AG09309 (cell line): Measurements from ENCODE around the gene ZBED3.

Experiments
- DNase-seq: peaks from one replicate; pipeline ENCODE4 v3.0.0-alpha.2; 2010; ENCODE audit warnings: low read depth
- H3K4me3 ChIP-seq: 2 replicates; pipeline ENCODE4 v1.5.1; 2011; ENCODE audit warnings: mild to moderate bottlenecking, low read depth, low read length, moderate library complexity; ENCODE audit not compliant: control insufficient read depth
- TF ChIP-seq, protein P1 (sequence below): IDR thresholded peaks from 2 replicates; pipeline ENCODE4 v1.5.1; 2011; ENCODE audit warnings: mild to moderate bottlenecking, low read depth, low read length, inconsistent platforms; ENCODE audit not compliant: insufficient read depth, control insufficient read depth; ENCODE audit errors: missing control alignments

The ZBED3 gene

DNA sequence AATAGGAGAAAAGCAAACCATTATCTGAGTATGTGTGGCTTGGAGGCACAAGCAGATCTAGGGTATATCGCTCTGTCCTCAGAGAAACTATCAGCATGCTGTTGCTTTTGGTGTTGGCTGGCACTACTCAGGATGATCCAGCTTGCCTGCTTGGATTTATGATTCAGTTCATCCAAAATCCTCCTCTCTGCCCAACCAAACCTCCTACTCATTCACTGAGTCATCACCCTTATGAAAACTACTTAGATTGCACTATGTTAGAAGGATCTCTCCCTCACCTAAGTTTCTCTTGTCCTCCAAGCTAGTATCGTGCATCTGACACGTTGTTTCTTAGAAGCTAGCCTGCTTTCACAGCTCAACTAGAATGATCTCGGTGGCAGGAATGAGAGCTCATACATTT is 14.2 kb upstream of the ZBED3 start:
- peak; percentile 37 for DNase-seq
- H3K4me3 ChIP-seq, result no peak overlapping the region
- TF ChIP-seq, protein P1, sequence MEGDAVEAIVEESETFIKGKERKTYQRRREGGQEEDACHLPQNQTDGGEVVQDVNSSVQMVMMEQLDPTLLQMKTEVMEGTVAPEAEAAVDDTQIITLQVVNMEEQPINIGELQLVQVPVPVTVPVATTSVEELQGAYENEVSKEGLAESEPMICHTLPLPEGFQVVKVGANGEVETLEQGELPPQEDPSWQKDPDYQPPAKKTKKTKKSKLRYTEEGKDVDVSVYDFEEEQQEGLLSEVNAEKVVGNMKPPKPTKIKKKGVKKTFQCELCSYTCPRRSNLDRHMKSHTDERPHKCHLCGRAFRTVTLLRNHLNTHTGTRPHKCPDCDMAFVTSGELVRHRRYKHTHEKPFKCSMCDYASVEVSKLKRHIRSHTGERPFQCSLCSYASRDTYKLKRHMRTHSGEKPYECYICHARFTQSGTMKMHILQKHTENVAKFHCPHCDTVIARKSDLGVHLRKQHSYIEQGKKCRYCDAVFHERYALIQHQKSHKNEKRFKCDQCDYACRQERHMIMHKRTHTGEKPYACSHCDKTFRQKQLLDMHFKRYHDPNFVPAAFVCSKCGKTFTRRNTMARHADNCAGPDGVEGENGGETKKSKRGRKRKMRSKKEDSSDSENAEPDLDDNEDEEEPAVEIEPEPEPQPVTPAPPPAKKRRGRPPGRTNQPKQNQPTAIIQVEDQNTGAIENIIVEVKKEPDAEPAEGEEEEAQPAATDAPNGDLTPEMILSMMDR, result no peak

DNA sequence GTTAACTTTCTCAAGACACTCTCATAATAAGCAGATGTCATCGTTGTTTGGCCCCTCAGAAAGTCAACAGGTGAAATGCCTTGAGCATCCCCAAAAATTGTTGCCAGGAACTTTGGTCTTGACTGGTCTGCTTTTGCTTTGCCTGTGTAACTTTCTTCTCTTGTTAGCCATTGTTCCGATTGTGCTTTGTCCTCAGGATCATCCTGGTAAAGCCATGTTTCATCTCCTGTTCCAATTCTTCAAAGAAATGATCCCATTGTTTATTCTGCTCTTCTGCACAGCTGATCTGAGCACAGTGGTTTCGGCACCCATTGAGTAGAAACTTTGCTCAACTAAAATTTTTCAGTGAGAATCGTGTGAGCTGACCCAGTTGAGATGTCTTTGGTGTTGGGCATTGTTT is 8.1 kb upstream of the ZBED3 start:
- H3K4me3 ChIP-seq, result no peak overlapping the region
- TF ChIP-seq, protein P1, result no peak
- DNase-seq, result no peak

DNA sequence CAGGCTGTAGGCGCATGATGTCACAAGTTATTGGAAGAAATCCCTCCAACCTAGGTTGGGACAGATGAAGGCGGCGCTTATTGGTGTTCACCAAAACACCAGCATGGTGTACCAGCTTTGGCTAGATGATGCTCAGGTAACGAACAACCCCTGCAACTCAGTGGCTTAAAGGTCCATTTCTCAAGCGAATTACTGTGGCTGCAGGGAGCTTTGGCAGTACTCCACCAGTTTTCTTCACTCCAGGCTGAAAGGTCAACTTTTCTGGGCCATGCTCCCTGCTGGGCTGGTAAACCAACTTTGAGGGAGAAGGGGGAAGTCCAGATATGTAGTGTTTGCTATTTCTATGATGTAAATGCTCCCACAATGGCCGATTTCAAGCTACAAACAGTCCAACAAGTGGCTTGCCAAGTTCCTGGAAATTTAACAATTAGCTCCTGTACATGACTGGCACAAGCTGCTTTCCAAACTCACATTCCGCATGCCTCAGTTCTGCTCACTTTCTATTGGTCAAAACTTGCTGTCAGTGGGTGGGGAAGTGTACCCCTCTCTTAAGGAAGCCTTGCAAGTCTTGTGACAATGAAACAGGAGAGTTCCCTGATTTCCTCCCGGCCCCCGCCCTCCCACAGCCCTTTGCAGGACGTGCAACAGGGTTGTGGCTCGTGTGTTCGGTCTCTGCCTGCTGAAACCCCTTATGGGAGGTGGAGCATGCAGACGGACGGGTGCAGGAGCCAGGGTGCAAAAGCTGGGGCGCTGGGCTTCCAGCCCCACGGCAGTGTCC is 588 bp upstream of the ZBED3 start:
- peak overlapping the region; percentile 58 for H3K4me3 ChIP-seq
- TF ChIP-seq, protein P1, result no peak
- DNase-seq, result no peak

DNA sequence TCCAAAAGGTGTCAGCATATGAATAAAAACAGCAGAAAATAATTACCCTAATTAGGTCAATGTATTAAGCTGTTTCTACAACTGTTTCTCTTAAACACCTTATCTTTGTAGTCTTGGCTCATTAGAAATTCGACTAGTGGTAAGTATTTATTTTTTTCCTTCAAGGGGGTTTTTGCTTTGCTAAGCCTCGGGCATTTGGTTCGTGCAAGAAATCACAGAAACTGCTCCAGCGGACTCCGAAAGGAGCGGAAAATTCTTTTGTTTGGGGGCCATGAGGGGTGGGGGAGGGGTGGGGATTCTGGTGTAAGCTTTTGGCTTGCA is 757 bp downstream of the ZBED3 start:
- H3K4me3 ChIP-seq, result peak overlapping the region; percentile 58
- no peak for DNase-seq
- TF ChIP-seq, protein P1, result no peak

DNA sequence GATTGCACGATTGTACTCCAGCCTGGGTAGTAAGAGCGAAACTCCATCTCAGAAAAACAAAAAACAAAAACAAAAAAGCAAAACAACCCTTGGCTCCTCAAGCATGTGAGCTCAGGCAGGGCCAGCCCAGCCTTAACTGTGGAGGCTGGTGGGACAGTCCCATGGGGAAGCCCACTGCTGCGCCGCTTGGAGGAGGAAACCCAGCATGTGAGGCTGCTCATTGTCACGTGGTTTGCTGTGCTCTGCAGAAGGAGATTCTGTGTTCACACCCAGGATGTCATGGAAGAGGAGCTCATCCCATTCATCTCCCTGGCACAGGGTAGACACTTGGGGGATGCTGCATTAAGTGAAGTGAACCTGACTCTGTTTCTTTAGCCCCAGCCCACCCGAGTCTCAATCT is 4.0 kb downstream of the ZBED3 start:
- no peak overlapping the region for H3K4me3 ChIP-seq
- TF ChIP-seq, protein P1, result no peak

DNA sequence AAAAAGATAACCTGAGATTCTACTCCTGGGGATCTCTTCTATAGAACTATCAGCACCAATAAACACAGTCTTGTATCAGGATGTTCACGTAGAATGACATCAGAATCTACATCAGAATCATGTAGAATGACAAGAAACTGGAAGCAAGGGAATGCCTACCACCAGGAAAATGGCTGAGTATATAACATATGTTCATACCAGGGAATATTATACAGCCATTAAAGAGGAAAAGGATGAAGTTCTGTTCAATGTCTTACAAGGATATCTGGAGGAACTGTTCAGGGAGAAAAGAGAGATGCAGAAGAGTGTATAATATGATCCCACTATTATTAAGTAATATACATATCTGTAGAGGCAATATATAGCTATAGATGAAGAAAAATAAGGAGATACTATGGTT is 4.8 kb downstream of the ZBED3 start:
- no peak for DNase-seq
- no peak overlapping the region for H3K4me3 ChIP-seq
- TF ChIP-seq, protein P1, result no peak

More for the DNA sequence above, 4.0 kb downstream of the ZBED3 start:
- DNase-seq, result no peak
